Pulmonary artery endothelial cell (primary cell): ENCODE measurements around the gene FAF1. TPM values are rescaled to one million over a fixed set of nuclear protein-coding genes. Genes with fewer than 3 reads are reported as not detected.

Experiments used
- DNase-seq: peaks from one replicate; pipeline ENCODE4 v3.0.0-alpha.2; 2011; ENCODE audit warnings: low read depth, low spot score
- total RNA-seq: library from RNA; depleted of rRNA; stranded (reverse); fragments of >200 nt; gene quantifications from 2 replicates; pipeline ENCODE4 v1.2.3, GENCODE V29; 2014

The FAF1 gene
- total RNA-seq, 1 donor from 2014 or later = 30.6 TPM

GRCh38 chr1:50497007-50497406 is 463.1 kb downstream of the FAF1 start:
- no peak for DNase-seq

GRCh38 chr1:50493710-50494109 is 466.4 kb downstream of the FAF1 start:
- DNase-seq = no peak

- DNase-seq = no peak
These were observed 467.9 kb downstream of the FAF1 start for GRCh38 chr1:50492142-50492541.

- DNase-seq = no peak
These were observed 468.9 kb downstream of the FAF1 start for GRCh38 chr1:50491142-50491541.

- DNase-seq = no peak
These were observed 469.4 kb downstream of the FAF1 start for GRCh38 chr1:50490640-50491039.

- no peak for DNase-seq
These were observed 471.2 kb downstream of the FAF1 start for GRCh38 chr1:50488876-50489275.

- no peak for DNase-seq
These were observed 471.7 kb downstream of the FAF1 start for GRCh38 chr1:50488356-50488755.

DNA sequence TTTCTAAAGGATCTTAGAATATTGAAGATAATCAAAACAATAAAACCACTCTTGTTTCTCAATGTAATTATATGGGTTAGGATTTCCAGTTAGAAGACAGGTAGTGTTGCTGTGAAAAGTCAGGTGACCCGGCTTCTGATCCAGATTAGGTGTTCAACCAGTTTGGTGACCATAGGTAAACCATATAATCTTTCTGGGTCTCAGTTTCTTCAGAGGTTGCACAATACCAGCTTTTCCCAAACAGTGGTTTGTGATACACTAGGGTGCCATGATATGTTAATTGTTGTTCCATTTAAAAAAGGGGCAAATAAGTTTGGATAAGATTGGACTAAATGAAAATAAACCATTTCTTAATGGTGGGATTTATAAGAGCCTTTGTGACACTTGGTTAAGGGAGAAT is 472.3 kb downstream of the FAF1 start:
- DNase-seq = no peak

- no peak for DNase-seq
These were observed 478.8 kb downstream of the FAF1 start for GRCh38 chr1:50481142-50481736.

GRCh38 chr1:50476800-50477199 is 483.3 kb downstream of the FAF1 start:
- DNase-seq = no peak

- no peak for DNase-seq
These were observed 484.9 kb downstream of the FAF1 start for GRCh38 chr1:50474859-50475809.

- DNase-seq = no peak
These were observed 486.6 kb downstream of the FAF1 start for GRCh38 chr1:50473513-50473912.

GRCh38 chr1:50471967-50472366 is 488.1 kb downstream of the FAF1 start:
- DNase-seq = no peak

GRCh38 chr1:50462964-50463363 is 497.1 kb downstream of the FAF1 start:
- DNase-seq = no peak

- no peak for DNase-seq
These were observed 501.6 kb downstream of the FAF1 start for GRCh38 chr1:50458507-50458906.

- DNase-seq = no peak
These were observed 505.2 kb downstream of the FAF1 start for GRCh38 chr1:50454911-50455310.

- no peak for DNase-seq
These were observed 506.8 kb downstream of the FAF1 start for GRCh38 chr1:50453266-50453665.

GRCh38 chr1:50452700-50453099 is 507.4 kb downstream of the FAF1 start:
- DNase-seq = no peak

- no peak for DNase-seq
These were observed 509.0 kb downstream of the FAF1 start for GRCh38 chr1:50450861-50451653.

- DNase-seq = no peak
These were observed 512.1 kb downstream of the FAF1 start for GRCh38 chr1:50447961-50448360.

DNA sequence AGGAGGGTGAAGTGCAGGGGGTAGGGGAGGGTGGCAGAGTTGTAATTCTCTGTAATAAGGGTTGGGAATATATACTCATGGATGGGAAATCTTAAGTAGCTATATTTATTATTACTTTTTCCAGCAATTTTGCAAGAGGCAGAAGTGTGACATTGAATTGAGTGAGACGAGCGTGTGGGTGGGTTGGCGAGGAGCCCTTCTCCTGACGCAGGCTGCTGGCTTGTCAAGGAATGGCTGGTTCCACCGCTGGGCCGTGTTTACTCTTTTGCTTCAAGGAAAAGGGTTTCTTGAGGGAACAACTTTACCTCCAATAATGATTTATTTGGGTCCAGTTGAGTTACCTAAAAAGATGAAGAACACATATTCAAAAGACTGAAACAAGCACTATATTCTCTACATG is 518.9 kb downstream of the FAF1 start:
- no peak for DNase-seq

GRCh38 chr1:50438945-50439344 is 521.1 kb downstream of the FAF1 start:
- DNase-seq = no peak
